Measurements from ENCODE around the gene AFAP1.

DNA sequence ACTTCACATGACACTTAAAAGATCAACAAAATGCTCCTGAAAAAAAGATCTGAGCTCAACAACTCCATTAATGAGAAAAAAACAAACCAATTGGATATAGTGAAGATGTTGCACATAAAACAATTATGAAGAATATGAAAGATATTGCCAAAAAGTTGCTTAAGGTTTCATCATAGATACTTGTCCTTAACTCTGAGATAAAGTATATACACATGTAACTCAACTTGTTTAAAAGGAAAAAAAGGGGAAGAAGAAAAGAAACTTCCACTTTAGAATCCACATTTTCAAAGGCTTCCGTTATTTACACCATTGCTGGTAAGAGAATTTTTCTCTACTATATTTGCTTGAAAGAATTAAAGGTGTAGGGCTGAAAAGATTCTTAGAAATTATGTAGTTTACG, 2.7 kb downstream of the AFAP1 start:
- TF ChIP-seq POLR2A (IDR thresholded peaks at IDR 0.05; ENCODE audit: low read depth, low read length) (no peak), EZH2 (IDR thresholded peaks at IDR 0.05; ENCODE audit: borderline replicate concordance, low read depth, low read length, severe bottlenecking) (no peak), JUN (IDR thresholded peaks at IDR 0.05; ENCODE audit: borderline replicate concordance, insufficient read depth, insufficient read length, low read depth) (no peak), POLR2AphosphoS5 (IDR thresholded peaks at IDR 0.05; ENCODE audit: insufficient read depth, low read depth, low read length) (no peak), MYC (IDR thresholded peaks at IDR 0.05; ENCODE audit: low read depth, low read length) (no peak), FOS (IDR thresholded peaks at IDR 0.05; ENCODE audit: borderline replicate concordance, insufficient read depth, low read length) (no peak)
- TF ChIP-seq, protein P1, sequence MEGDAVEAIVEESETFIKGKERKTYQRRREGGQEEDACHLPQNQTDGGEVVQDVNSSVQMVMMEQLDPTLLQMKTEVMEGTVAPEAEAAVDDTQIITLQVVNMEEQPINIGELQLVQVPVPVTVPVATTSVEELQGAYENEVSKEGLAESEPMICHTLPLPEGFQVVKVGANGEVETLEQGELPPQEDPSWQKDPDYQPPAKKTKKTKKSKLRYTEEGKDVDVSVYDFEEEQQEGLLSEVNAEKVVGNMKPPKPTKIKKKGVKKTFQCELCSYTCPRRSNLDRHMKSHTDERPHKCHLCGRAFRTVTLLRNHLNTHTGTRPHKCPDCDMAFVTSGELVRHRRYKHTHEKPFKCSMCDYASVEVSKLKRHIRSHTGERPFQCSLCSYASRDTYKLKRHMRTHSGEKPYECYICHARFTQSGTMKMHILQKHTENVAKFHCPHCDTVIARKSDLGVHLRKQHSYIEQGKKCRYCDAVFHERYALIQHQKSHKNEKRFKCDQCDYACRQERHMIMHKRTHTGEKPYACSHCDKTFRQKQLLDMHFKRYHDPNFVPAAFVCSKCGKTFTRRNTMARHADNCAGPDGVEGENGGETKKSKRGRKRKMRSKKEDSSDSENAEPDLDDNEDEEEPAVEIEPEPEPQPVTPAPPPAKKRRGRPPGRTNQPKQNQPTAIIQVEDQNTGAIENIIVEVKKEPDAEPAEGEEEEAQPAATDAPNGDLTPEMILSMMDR (IDR thresholded peaks at IDR 0.05; ENCODE audit: extremely low read depth in 1 of 2, insufficient read depth in 1 of 2, low read depth in 1 of 2, low read length in 2 of 2): no peak
